Stomach (tissue), 9 donors: Measurements from ENCODE around the gene PTCH2. TPM values are rescaled to one million over a fixed set of nuclear protein-coding genes. Genes with fewer than 3 reads are reported as not detected.

Experiments used
- DNase-seq, 2 donors: peaks; one replicate each; pipeline versions ENCODE4 v3.0.0 to v3.0.0-alpha.2; 2013 to 2019
- H3K27ac ChIP-seq, 5 donors: fragments of 200-600 bp in 4 of 5; sonication (generic) in 4 of 5; one replicate each; pipeline ENCODE4 v1.5.1; 2013 to 2019; ENCODE audit warnings: mild to moderate bottlenecking in 1 of 5, moderate library complexity in 1 of 5
- H3K27me3 ChIP-seq, 3 donors: fragments of 200-600 bp; sonication (generic); one replicate each; pipeline ENCODE4 v1.5.1; 2017 to 2019; ENCODE audit warnings: mixed run types in 1 of 3
- H3K36me3 ChIP-seq, 4 donors: fragments of 200-600 bp; sonication (generic); 1 replicate in 3 of 4; 2 replicates in 1 of 4; pipeline ENCODE4 v1.5.1; 2016 to 2019
- H3K4me1 ChIP-seq, 4 donors: fragments of 200-600 bp; sonication (generic); one replicate each; pipeline ENCODE4 v1.5.1; 2016 to 2019
- H3K4me3 ChIP-seq, 4 donors: fragments of 200-600 bp; sonication (generic) in 3 of 4; one replicate each; pipeline ENCODE4 v1.5.1; 2016 to 2019; ENCODE audit warnings: mild to moderate bottlenecking in 1 of 4
- H3K9me3 ChIP-seq, 4 donors: fragments of 200-600 bp; sonication (generic); one replicate each; pipeline ENCODE4 v1.5.1; 2016 to 2019
- CTCF ChIP-seq, 7 experiments: fragments of 450-650 bp in 4 of 7; fragments of 200-600 bp in 3 of 7; sonication (generic) in 3 of 7; IDR thresholded peaks; one replicate each; pipeline ENCODE4 v1.5.1; 2016 to 2019; ENCODE audit warnings: antibody characterized with exemption in 7 of 7, control low read depth in 2 of 7, mild to moderate bottlenecking in 1 of 7
- EP300 ChIP-seq: sonication (generic); formaldehyde crosslinking; IDR thresholded peaks from one replicate; pipeline ENCODE4 v1.6.1; 2017; ENCODE audit warnings: antibody characterized with exemption
- POLR2A ChIP-seq, 4 donors: fragments of 450-650 bp; IDR thresholded peaks; one replicate each; pipeline ENCODE4 v1.6.1; 2016; ENCODE audit warnings: antibody characterized with exemption in 4 of 4, control low read depth in 2 of 4, mild to moderate bottlenecking in 1 of 4, moderate library complexity in 1 of 4
- POLR2AphosphoS5 ChIP-seq, 3 donors: sonication (generic); formaldehyde crosslinking; IDR thresholded peaks; one replicate each; pipeline ENCODE4 v1.6.1; 2016; ENCODE audit warnings: antibody characterized with exemption in 3 of 3
- WGBS, 5 donors: extraction: QIAGEN DNeasy Blood & Tissue Kit in 3 of 5; methylation state at CpG; one replicate each; pipeline versions ENCODE4 v1.1.5 to v1.1.7; 2013 to 2018; 5-methylcytosine and 5-hydroxymethylcytosine counted together
- intact Hi-C: fragments of 100-400 bp; cut with DNase I; formaldehyde crosslinking; loops from one replicate; pipeline ENCODE4 v1.15.1; 2023; ENCODE audit warnings: low total_unique reads
- polyA plus RNA-seq, 3 donors: library from polyadenylated mRNA; stranded (reverse); fragments of 200-250 nt; gene quantifications; one replicate each; pipeline ENCODE4 v1.2.3, GENCODE V29; 2013
- total RNA-seq, 5 donors: library from RNA; depleted of rRNA; stranded (reverse); fragments of >200 nt; gene quantifications; one replicate each; pipeline versions ENCODE4 v1.1.0 to v1.2.3, GENCODE V29; 2014 to 2016
- donor health status: healthy with polysubstance abuse.
- donor health status: Bipolar disorder and iron deficiency.
- donor health status: healthy.

The PTCH2 gene
- total and polyA plus RNA-seq, 8 donors: under 0.01 to 2.3 (median 0.40) TPM; not detected in 2

- H3K9me3 ChIP-seq: no peaks in the 10 kb centered on the region
- H3K36me3 ChIP-seq: no peaks in the 10 kb centered on the region
- H3K4me3 ChIP-seq: no peak overlapping the region
- intact Hi-C loops: no loop called here
- DNase-seq: no peak
- H3K27ac ChIP-seq: no peak overlapping the region
- peaks cover 15 to 46% (median 26%) of the 10 kb centered on the region in 4 donors for H3K4me1 ChIP-seq
- no peaks in the 10 kb centered on the region for H3K27me3 ChIP-seq
- no peak for TF ChIP-seq POLR2A (IDR thresholded peaks at IDR 0.05)
- no peak for TF ChIP-seq EP300
- TF ChIP-seq CTCF (IDR thresholded peaks at IDR 0.05): no peak
- 69 to 81% (median 78%) methylated on average over 13 to 15 of the region's 15 CpGs for WGBS, 5 donors
Observed at GRCh38 chr1:44822981-44823451, 20.0 kb downstream of the PTCH2 start.

DNA sequence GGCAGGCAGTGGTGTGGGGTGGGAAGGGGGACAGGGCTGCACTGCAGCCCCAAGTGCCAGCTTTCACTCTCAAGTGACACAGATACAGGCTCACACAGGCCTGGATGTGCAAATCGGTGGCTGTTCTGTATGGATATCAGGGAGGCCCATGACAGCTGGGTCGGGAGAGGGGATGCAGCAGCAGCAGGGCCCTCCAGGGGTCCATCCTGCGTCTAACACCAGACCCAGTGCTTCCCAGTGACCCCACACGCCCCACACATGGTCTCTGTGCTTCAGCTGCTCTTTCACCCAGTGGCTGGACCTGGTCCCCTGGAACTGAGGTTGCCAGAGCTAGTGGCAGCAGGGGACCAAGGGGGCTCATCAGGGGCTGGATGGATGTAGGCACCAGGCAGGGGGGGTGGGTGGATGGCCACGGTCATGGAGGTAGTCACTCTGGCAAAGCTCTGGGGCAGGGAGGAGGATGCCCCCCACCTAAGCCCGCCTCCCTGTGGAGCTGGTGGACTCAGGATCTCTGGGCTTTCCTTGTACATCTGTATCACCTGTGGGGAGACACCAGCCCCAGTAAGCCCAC lies 20.8 kb downstream of the PTCH2 start:
- Histone ChIP-seq H3K27ac (no peak overlapping the region), H3K27me3 (no peaks in the 10 kb centered on the region), H3K36me3 (no peaks in the 10 kb centered on the region), H3K4me3 (no peak overlapping the region), H3K4me1 (peaks cover 15 to 41% (median 23%) of the 10 kb centered on the region in 4 donors), H3K9me3 (no peaks in the 10 kb centered on the region)
- WGBS, 5 donors: 68 to 89% (median 88%) methylated on average over 3 to 6 of the region's 6 CpGs
- intact Hi-C loops: no loop called here
- no peak for TF ChIP-seq EP300
- TF ChIP-seq CTCF (IDR thresholded peaks at IDR 0.05): no peak
- TF ChIP-seq POLR2A (IDR thresholded peaks at IDR 0.05): no peak
- TF ChIP-seq POLR2AphosphoS5 (IDR thresholded peaks at IDR 0.05): no peak
- no peak for DNase-seq

DNA sequence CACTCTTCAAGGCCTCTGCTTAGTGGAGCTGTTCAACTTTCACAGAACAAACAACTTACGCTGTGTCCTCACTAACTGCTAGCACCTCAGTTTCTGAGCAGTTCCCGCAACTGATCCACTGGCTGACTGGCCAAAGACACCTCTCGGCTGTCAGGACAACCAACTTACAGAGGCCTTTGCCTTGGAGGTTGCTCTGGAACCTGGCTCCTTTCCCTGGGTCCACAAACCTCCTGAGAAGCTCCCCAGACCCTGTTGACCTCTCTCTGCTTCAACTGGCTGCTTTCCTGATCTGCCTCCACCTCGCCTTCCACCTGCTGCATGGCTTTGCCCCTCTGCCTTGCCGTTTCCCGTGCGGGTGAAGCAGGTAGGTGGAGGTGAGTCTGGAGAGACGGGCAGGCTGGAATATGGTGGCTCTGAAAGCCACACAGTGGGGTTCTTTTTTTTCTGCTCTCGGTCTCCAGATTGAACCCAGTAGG lies 21.8 kb downstream of the PTCH2 start:
- intact Hi-C loops: no loop called here
- 79 to 89% (median 82%) methylated on average over 9 of the region's 9 CpGs for WGBS, 5 donors
- Histone ChIP-seq H3K4me1 (peaks cover 15 to 32% (median 23%) of the 10 kb centered on the region in 4 donors), H3K4me3 (no peak overlapping the region), H3K27me3 (no peaks in the 10 kb centered on the region), H3K27ac (peak overlapping the region in 2 of 5 donors; percentile 91 to 96), H3K36me3 (no peaks in the 10 kb centered on the region), H3K9me3 (no peaks in the 10 kb centered on the region)
- DNase-seq: no peak
- no peak for TF ChIP-seq POLR2AphosphoS5 (IDR thresholded peaks at IDR 0.05)
- no peak for TF ChIP-seq CTCF (IDR thresholded peaks at IDR 0.05)
- no peak for TF ChIP-seq POLR2A (IDR thresholded peaks at IDR 0.05)
- no peak for TF ChIP-seq EP300

GRCh38 chr1:44820328-44821239 lies 22.5 kb downstream of the PTCH2 start:
- no peak for DNase-seq
- Histone ChIP-seq H3K4me3 (peak overlapping the region; percentile 46 to 58 (median 51)), H3K27ac (peak overlapping the region; percentile 86 to 96 (median 91)), H3K27me3 (no peaks in the 10 kb centered on the region), H3K4me1 (peaks cover 15 to 29% (median 23%) of the 10 kb centered on the region in 4 donors), H3K9me3 (no peaks in the 10 kb centered on the region), H3K36me3 (no peaks in the 10 kb centered on the region)
- intact Hi-C loops: no loop called here
- WGBS, 5 donors: 25 to 35% (median 26%) methylated on average over 20 to 25 of the region's 25 CpGs
- TF ChIP-seq EP300 (no peak), POLR2AphosphoS5 (IDR thresholded peaks at IDR 0.05) (no peak), CTCF (IDR thresholded peaks at IDR 0.05) (peak in 1 of 7 experiments; percentile 6), POLR2A (IDR thresholded peaks at IDR 0.05) (no peak)
